Keratinocyte (primary cell): Measurements from ENCODE around the gene ZBP1.

Experiments used
- EZH2 ChIP-seq: IDR thresholded peaks from one replicate; pipeline ENCODE4 v1.6.1; 2012; ENCODE audit warnings: inconsistent platforms, mild to moderate bottlenecking, low read length, moderate library complexity
- TF ChIP-seq, protein P1 (sequence below), 3 experiments: IDR thresholded peaks in 1 of 3; conservative IDR thresholded peaks in 1 of 3; optimal IDR thresholded peaks in 1 of 3; 2 replicates in 2 of 3; 3 replicates in 1 of 3; pipeline versions ENCODE3 to v1.5.1; 2011; ENCODE audit warnings: low read length in 3 of 3, mild to moderate bottlenecking in 3 of 3, moderate library complexity in 2 of 3, control low read depth in 1 of 3, inconsistent platforms in 1 of 3; ENCODE audit not compliant: insufficient read depth in 2 of 3; ENCODE audit errors: extremely low read depth in 1 of 3

DNA sequence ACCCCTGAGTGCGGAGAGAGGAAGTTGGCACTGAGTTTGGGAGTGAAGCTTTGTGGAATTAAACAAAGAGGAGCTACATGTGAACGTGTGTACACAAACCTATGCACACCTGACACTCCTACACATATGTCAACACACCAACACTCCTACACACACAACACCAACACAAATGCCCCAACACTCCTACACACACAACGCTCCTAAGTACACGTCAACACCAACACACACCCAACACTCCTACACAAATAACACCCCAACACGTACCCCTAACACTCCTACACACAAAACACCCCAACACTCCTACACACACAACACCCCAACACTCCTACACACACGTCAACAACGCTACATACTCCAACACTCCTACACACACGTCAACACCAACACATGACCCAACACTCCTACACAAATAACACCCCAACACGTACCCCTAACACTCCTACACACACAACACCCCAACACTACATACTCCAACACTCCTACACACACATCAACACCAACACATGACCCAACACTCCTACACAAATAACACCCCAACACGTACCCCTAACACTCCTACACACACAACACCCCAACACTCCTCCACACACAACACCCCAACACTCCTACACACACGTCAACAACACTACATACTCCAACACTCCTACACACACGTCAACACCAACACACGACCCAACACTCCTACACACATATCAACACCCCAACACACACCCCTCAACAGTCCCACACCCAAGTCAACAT lies 40.1 kb upstream of the ZBP1 start:
- TF ChIP-seq, protein P1, sequence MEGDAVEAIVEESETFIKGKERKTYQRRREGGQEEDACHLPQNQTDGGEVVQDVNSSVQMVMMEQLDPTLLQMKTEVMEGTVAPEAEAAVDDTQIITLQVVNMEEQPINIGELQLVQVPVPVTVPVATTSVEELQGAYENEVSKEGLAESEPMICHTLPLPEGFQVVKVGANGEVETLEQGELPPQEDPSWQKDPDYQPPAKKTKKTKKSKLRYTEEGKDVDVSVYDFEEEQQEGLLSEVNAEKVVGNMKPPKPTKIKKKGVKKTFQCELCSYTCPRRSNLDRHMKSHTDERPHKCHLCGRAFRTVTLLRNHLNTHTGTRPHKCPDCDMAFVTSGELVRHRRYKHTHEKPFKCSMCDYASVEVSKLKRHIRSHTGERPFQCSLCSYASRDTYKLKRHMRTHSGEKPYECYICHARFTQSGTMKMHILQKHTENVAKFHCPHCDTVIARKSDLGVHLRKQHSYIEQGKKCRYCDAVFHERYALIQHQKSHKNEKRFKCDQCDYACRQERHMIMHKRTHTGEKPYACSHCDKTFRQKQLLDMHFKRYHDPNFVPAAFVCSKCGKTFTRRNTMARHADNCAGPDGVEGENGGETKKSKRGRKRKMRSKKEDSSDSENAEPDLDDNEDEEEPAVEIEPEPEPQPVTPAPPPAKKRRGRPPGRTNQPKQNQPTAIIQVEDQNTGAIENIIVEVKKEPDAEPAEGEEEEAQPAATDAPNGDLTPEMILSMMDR (optimal IDR thresholded peaks at IDR 0.05 in 1 of 3, IDR thresholded peaks at IDR 0.05 in 1 of 3, conservative IDR thresholded peaks at IDR 0.05 in 1 of 3; ENCODE audit: extremely low read depth in 1 of 3, insufficient read depth in 2 of 3, low read length in 3 of 3), result no peak
- TF ChIP-seq EZH2, result no peak
